ENCODE measurements around the gene ABLIM3. TPM values are rescaled to one million over a fixed set of nuclear protein-coding genes. Genes with fewer than 3 reads are reported as not detected.

Gene ABLIM3
- total RNA-seq, 2 experiments from 2014 or later: not detected

- Histone ChIP-seq H3K9me2 (ENCODE audit: insufficient read depth, low read length) (no peaks in the 10 kb centered on the region), H3K4me2 (ENCODE audit: low read length) (no peak overlapping the region), H4K20me1 (ENCODE audit: insufficient read depth, low read length) (no peaks in the 10 kb centered on the region), H3K36me3 (ENCODE audit: insufficient read depth, low read length) (no peaks in the 10 kb centered on the region), H3K4me3 (ENCODE audit: low read depth, low read length, poor library complexity, severe bottlenecking) (no peak overlapping the region), H3K4me1 (ENCODE audit: insufficient read depth, low read length, poor library complexity, severe bottlenecking) (no peaks in the 10 kb centered on the region), H3K79me2 (ENCODE audit: insufficient read depth, low read depth, low read length) (no peaks in the 10 kb centered on the region), H2AFZ (ENCODE audit: low read length) (no peak overlapping the region), H3K9me3 (ENCODE audit: low read length) (no peaks in the 10 kb centered on the region), H3K27ac (ENCODE audit: low read depth, low read length, poor library complexity, severe bottlenecking) (no peak overlapping the region)
- intact Hi-C loops (cut with micrococcal nuclease; ENCODE audit: unreplicated experiment): no loop called here
- DNase-seq (ENCODE audit: low spot score): no peak
- no peak for TF ChIP-seq EZH2phosphoT487 (IDR thresholded peaks at IDR 0.05; ENCODE audit: borderline replicate concordance, low read depth, low read length)
- peak; percentile 26 for TF ChIP-seq CTCF (conservative IDR thresholded peaks at IDR 0.05; ENCODE audit: low read length)
- BruUV-seq (replicated peaks): no TSS peak
- ChIA-PET POLR2A (interaction anchor here (0.6 kb wide), 1 partner anchor 574 kb away, joined by 4 read pairs; no protein-coding TSS in a partner anchor), CTCF (ENCODE audit: unreplicated experiment) (no interaction called here)
Observed at GRCh38 chr5:149237662-149238061, 96.4 kb downstream of the ABLIM3 start.

GRCh38 chr5:149238540-149238939, 97.2 kb downstream of the ABLIM3 start:
- Histone ChIP-seq H3K27ac (ENCODE audit: low read depth, low read length, poor library complexity, severe bottlenecking) (no peak overlapping the region), H3K79me2 (ENCODE audit: insufficient read depth, low read depth, low read length) (no peaks in the 10 kb centered on the region), H2AFZ (ENCODE audit: low read length) (no peak overlapping the region), H3K9me3 (ENCODE audit: low read length) (no peaks in the 10 kb centered on the region), H3K4me3 (ENCODE audit: low read depth, low read length, poor library complexity, severe bottlenecking) (no peak overlapping the region), H4K20me1 (ENCODE audit: insufficient read depth, low read length) (no peaks in the 10 kb centered on the region), H3K4me2 (ENCODE audit: low read length) (no peak overlapping the region), H3K36me3 (ENCODE audit: insufficient read depth, low read length) (no peaks in the 10 kb centered on the region), H3K9me2 (ENCODE audit: insufficient read depth, low read length) (no peaks in the 10 kb centered on the region), H3K4me1 (ENCODE audit: insufficient read depth, low read length, poor library complexity, severe bottlenecking) (no peaks in the 10 kb centered on the region)
- no peak for TF ChIP-seq EZH2phosphoT487 (IDR thresholded peaks at IDR 0.05; ENCODE audit: borderline replicate concordance, low read depth, low read length)
- TF ChIP-seq CTCF (conservative IDR thresholded peaks at IDR 0.05; ENCODE audit: low read length): no peak
- DNase-seq (ENCODE audit: low spot score): no peak
- intact Hi-C loops (cut with micrococcal nuclease; ENCODE audit: unreplicated experiment): no loop called here
- POLR2A ChIA-PET: no interaction called here
- no TSS peak for BruUV-seq (replicated peaks)
- CTCF ChIA-PET (ENCODE audit: unreplicated experiment): no interaction called here

GRCh38 chr5:149239917-149240316, 98.6 kb downstream of the ABLIM3 start:
- CTCF ChIA-PET (ENCODE audit: unreplicated experiment): no interaction called here
- no peaks in the 10 kb centered on the region for H3K36me3 ChIP-seq (ENCODE audit: insufficient read depth, low read length)
- H3K4me3 ChIP-seq (ENCODE audit: low read depth, low read length, poor library complexity, severe bottlenecking): no peak overlapping the region
- H3K9me2 ChIP-seq (ENCODE audit: insufficient read depth, low read length): no peaks in the 10 kb centered on the region
- no peaks in the 10 kb centered on the region for H3K79me2 ChIP-seq (ENCODE audit: insufficient read depth, low read depth, low read length)
- POLR2A ChIA-PET: no interaction called here
- TF ChIP-seq EZH2phosphoT487 (IDR thresholded peaks at IDR 0.05; ENCODE audit: borderline replicate concordance, low read depth, low read length): no peak
- TF ChIP-seq CTCF (conservative IDR thresholded peaks at IDR 0.05; ENCODE audit: low read length): no peak
- H3K4me1 ChIP-seq (ENCODE audit: insufficient read depth, low read length, poor library complexity, severe bottlenecking): no peaks in the 10 kb centered on the region
- H3K9me3 ChIP-seq (ENCODE audit: low read length): no peaks in the 10 kb centered on the region
- no peak overlapping the region for H3K27ac ChIP-seq (ENCODE audit: low read depth, low read length, poor library complexity, severe bottlenecking)
- DNase-seq (ENCODE audit: low spot score): no peak
- H4K20me1 ChIP-seq (ENCODE audit: insufficient read depth, low read length): no peaks in the 10 kb centered on the region
- no TSS peak for BruUV-seq (replicated peaks)
- intact Hi-C loops (cut with micrococcal nuclease; ENCODE audit: unreplicated experiment): no loop called here
- no peak overlapping the region for H2AFZ ChIP-seq (ENCODE audit: low read length)
- no peak overlapping the region for H3K4me2 ChIP-seq (ENCODE audit: low read length)

All from OCI-LY7 (cell line).